HEK293 (cell line): Measurements from ENCODE around the gene C5orf15.

Experiments used
- FEZF1 ChIP-seq: fragments of 450-650 bp; formaldehyde crosslinking; IDR thresholded peaks from 2 replicates; pipeline ENCODE4 v1.5.1; 2016; ENCODE audit warnings: missing biosample characterization, missing genetic modification characterization
- GLI4 ChIP-seq: fragments of 450-650 bp; formaldehyde crosslinking; IDR thresholded peaks from 2 replicates; pipeline ENCODE4 v1.5.1; 2016; ENCODE audit warnings: missing biosample characterization, missing genetic modification characterization
- MEIS1 ChIP-seq: sonication (generic); formaldehyde crosslinking; IDR thresholded peaks from 2 replicates; pipeline ENCODE4 v1.8.1; 2022; ENCODE audit warnings: missing genetic modification reagents, mild to moderate bottlenecking, borderline replicate concordance
- MYNN ChIP-seq: fragments of 450-650 bp; formaldehyde crosslinking; IDR thresholded peaks from 2 replicates; pipeline ENCODE4 v1.5.1; 2016; ENCODE audit warnings: missing biosample characterization, missing genetic modification characterization, borderline replicate concordance
- PRDM10 ChIP-seq: fragments of 450-650 bp; formaldehyde crosslinking; IDR thresholded peaks from 2 replicates; pipeline ENCODE4 v1.5.1; 2016; ENCODE audit warnings: missing biosample characterization, missing genetic modification characterization
- REST ChIP-seq: fragments of 450-650 bp; formaldehyde crosslinking; IDR thresholded peaks from 2 replicates; pipeline ENCODE4 v1.5.1; 2016; ENCODE audit warnings: missing biosample characterization, missing genetic modification characterization
- SP2 ChIP-seq: fragments of 450-650 bp; formaldehyde crosslinking; IDR thresholded peaks from 2 replicates; pipeline ENCODE4 v1.5.1; 2016; ENCODE audit warnings: missing biosample characterization, missing genetic modification characterization
- TCF7L2 ChIP-seq: IDR thresholded peaks from 2 replicates; pipeline ENCODE4 v1.6.1; 2011; ENCODE audit warnings: low read depth, mild to moderate bottlenecking, inconsistent platforms, low read length, moderate library complexity, borderline replicate concordance
- TSHZ1 ChIP-seq: fragments of 450-650 bp; formaldehyde crosslinking; IDR thresholded peaks from 2 replicates; pipeline ENCODE4 v1.5.1; 2016; ENCODE audit warnings: missing biosample characterization, missing genetic modification characterization, borderline replicate concordance
- ZBTB10 ChIP-seq: fragments of 450-650 bp; formaldehyde crosslinking; IDR thresholded peaks from 2 replicates; pipeline ENCODE4 v1.5.1; 2016; ENCODE audit warnings: missing biosample characterization, missing genetic modification characterization
- ZFHX2 ChIP-seq: fragments of 450-650 bp; formaldehyde crosslinking; conservative IDR thresholded peaks from 2 replicates; pipeline ENCODE4 v1.5.1; 2016; ENCODE audit warnings: missing biosample characterization, missing genetic modification characterization
- ZNF19 ChIP-seq: fragments of 450-650 bp; formaldehyde crosslinking; IDR thresholded peaks from 2 replicates; pipeline ENCODE4; 2016; ENCODE audit warnings: missing biosample characterization, missing genetic modification characterization, low read depth
- ZNF223 ChIP-seq: fragments of 450-650 bp; formaldehyde crosslinking; IDR thresholded peaks from 2 replicates; pipeline ENCODE4 v1.5.1; 2016; ENCODE audit warnings: missing biosample characterization, missing genetic modification characterization
- ZNF248 ChIP-seq: fragments of 450-650 bp; formaldehyde crosslinking; IDR thresholded peaks from 2 replicates; pipeline ENCODE4 v1.5.1; 2017; ENCODE audit warnings: missing biosample characterization, missing genetic modification characterization
- ZNF513 ChIP-seq: fragments of 450-650 bp; IDR thresholded peaks from 2 replicates; pipeline ENCODE4 v1.5.1; 2018; ENCODE audit warnings: missing biosample characterization, missing genetic modification characterization
- ZNF610 ChIP-seq: fragments of 450-650 bp; formaldehyde crosslinking; IDR thresholded peaks from 2 replicates; pipeline ENCODE4 v1.5.1; 2016; ENCODE audit warnings: missing biosample characterization, missing genetic modification characterization, borderline replicate concordance
- ZSCAN18 ChIP-seq: fragments of 450-650 bp; formaldehyde crosslinking; IDR thresholded peaks from 2 replicates; pipeline ENCODE4 v1.5.1; 2016; ENCODE audit warnings: missing biosample characterization, missing genetic modification characterization
- ZSCAN23 ChIP-seq: fragments of 450-650 bp; formaldehyde crosslinking; IDR thresholded peaks from 2 replicates; pipeline ENCODE4 v1.5.1; 2016; ENCODE audit warnings: missing biosample characterization, missing genetic modification characterization
- TF ChIP-seq, protein P1 (sequence below): fragments of 450-650 bp; formaldehyde crosslinking; IDR thresholded peaks from 2 replicates; pipeline ENCODE4 v1.5.1; 2016; ENCODE audit warnings: missing biosample characterization, missing genetic modification characterization

C5orf15 gene

DNA sequence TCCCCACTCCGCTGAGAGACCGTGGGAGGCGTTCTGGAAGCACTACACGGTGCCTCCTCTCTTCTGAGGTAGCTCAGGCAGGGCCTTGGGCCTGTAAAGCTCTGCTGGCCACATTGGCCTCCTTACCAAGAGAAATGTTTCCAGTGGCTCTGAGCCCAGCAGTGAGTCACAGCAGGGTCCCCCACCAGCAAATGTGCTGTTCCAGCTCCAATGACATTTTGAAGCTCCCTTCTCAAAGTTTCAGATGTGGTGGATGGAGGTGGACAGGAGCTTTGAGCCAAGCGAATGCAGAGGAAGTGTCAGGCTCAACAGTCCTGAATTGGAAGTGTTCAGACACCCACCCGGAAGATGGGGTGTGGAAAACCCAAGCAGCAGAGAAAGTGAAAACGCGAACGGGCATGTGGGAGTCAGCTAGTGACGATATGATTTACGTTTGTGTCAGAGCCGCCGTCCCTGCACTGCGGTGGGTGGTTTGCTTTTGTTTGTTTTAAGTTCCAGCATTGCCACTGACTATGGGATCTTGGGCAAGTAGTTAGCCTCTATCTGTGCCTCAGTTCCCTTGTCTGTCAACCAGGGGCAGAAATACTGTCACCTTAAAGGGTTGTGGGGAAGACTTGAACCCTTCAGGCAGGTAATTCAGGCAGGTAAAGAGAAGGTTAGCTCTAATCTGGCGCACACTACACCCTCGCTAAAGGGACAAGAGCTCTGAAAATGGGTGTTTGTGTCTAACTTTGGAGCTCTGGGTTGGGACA lies 38.2 kb downstream of the C5orf15 start (continued):
- TF ChIP-seq REST (tag by site-specific recombination) (no peak), TSHZ1 (tag by site-specific recombination) (peak; percentile 51; the same call in 1 of the 2 replicates), ZBTB10 (no peak), ZNF610 (tag by site-specific recombination) (no peak), ZNF248 (no peak), ZNF223 (tag by site-specific recombination) (no peak), ZFHX2 (tag by site-specific recombination) (peak; percentile 80), TCF7L2 (no peak), PRDM10 (tag by site-specific recombination) (0 out of 2 replicates have a peak, but pooled peaks have one; percentile 23), ZNF513 (tag by site-specific recombination) (no peak), ZSCAN23 (no peak), FEZF1 (tag by site-specific recombination) (no peak), ZNF19 (tag by site-specific recombination) (no peak), SP2 (peak; percentile 17; the same call in 1 of the 2 replicates), ZSCAN18 (tag by site-specific recombination) (no peak), GLI4 (tag by site-specific recombination) (no peak), MYNN (no peak), MEIS1 (CRISPR knock-in tag) (no peak)
- TF ChIP-seq, protein P1, sequence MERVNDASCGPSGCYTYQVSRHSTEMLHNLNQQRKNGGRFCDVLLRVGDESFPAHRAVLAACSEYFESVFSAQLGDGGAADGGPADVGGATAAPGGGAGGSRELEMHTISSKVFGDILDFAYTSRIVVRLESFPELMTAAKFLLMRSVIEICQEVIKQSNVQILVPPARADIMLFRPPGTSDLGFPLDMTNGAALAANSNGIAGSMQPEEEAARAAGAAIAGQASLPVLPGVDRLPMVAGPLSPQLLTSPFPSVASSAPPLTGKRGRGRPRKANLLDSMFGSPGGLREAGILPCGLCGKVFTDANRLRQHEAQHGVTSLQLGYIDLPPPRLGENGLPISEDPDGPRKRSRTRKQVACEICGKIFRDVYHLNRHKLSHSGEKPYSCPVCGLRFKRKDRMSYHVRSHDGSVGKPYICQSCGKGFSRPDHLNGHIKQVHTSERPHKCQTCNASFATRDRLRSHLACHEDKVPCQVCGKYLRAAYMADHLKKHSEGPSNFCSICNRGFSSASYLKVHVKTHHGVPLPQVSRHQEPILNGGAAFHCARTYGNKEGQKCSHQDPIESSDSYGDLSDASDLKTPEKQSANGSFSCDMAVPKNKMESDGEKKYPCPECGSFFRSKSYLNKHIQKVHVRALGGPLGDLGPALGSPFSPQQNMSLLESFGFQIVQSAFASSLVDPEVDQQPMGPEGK (tag by site-specific recombination), result peak; percentile 50; the same call in 1 of the 2 replicates
